ENCODE measurements around the gene ANKS1A. TPM values are rescaled to one million over a fixed set of nuclear protein-coding genes. Genes with fewer than 3 reads are reported as not detected.

ANKS1A gene
- total RNA-seq, 1 experiment from 2014 or later: 26.5 TPM

GRCh38 chr6:35085359-35086281 lies 196.6 kb downstream of the ANKS1A start:
- Mint-ChIP-seq H3K4me3 (no peak overlapping the region), H3K27me3 (ENCODE audit: low read depth) (no peaks in the 10 kb centered on the region), H3K27ac (peak overlapping the region in 2 of 3 experiments; percentile 21 to 72; a peak in 6 of 7 replicates), H3K36me3 (ENCODE audit: insufficient read depth in 1 of 3, low read depth in 3 of 3) (peaks cover 21 to 70% (median 58%) of the 10 kb centered on the region in 3 experiments; a peak in 6 of 7 replicates), H3K9me3 (no peaks in the 10 kb centered on the region; a peak in 1 of 5 replicates), H3K4me1 (peaks cover 24% of the 10 kb centered on the region in 2 experiments)
- Histone ChIP-seq H3K9ac (ENCODE audit: extremely low read depth, insufficient read length, low read length) (no peak overlapping the region), H2BK120ac (ENCODE audit: low read depth, low read length, poor library complexity, severe bottlenecking) (no peak overlapping the region), H2AFZ (ENCODE audit: low read length) (no peak overlapping the region), H3K18ac (ENCODE audit: insufficient read length, low read depth, low read length) (no peak overlapping the region), H3K23ac (ENCODE audit: insufficient read length, low read depth, low read length) (no peak overlapping the region), H3K56ac (ENCODE audit: insufficient read length, low read depth, low read length) (no peak overlapping the region), H4K91ac (ENCODE audit: insufficient read length, low read depth, low read length) (no peak overlapping the region), H4K5ac (ENCODE audit: insufficient read length, low read depth, low read length) (no peak overlapping the region), H3K79me1 (ENCODE audit: insufficient read depth, low read depth, low read length, poor library complexity, severe bottlenecking) (no peaks in the 10 kb centered on the region), H2BK20ac (ENCODE audit: low read depth, low read length, poor library complexity, severe bottlenecking) (no peak overlapping the region), H2BK12ac (ENCODE audit: insufficient read length, low read depth, low read length) (no peak overlapping the region), H3K27me3 (ENCODE audit: insufficient read depth, low read length) (no peaks in the 10 kb centered on the region), H4K20me1 (ENCODE audit: control insufficient read depth, insufficient read depth, insufficient read length) (no peaks in the 10 kb centered on the region), H2BK15ac (ENCODE audit: low read depth, low read length) (no peak overlapping the region), H2BK5ac (ENCODE audit: insufficient read length, low read length) (no peak overlapping the region), H3K79me2 (ENCODE audit: insufficient read depth, low read length) (no peaks in the 10 kb centered on the region), H3K14ac (ENCODE audit: insufficient read depth, low read length) (no peak overlapping the region), H3K4me2 (ENCODE audit: insufficient read depth, insufficient read length, low read length) (no peak overlapping the region), H3K27ac (ENCODE audit: insufficient read length, low read depth, low read length) (no peak overlapping the region), H3K9me3 (ENCODE audit: control insufficient read depth, low read depth, low read length) (no peaks in the 10 kb centered on the region), H4K8ac (replicated peaks; ENCODE audit: insufficient read length, low read depth, low read length) (no peak overlapping the region), H2AK5ac (ENCODE audit: insufficient read length, low read length) (no peak overlapping the region), H3K23me2 (ENCODE audit: insufficient read length, low read depth, low read length, poor library complexity, severe bottlenecking) (no peaks in the 10 kb centered on the region), H3T11ph (ENCODE audit: low read length) (no peak overlapping the region), H3K4ac (ENCODE audit: low read depth, low read length) (no peak overlapping the region), H3K4me1 (ENCODE audit: insufficient read depth, low read length) (no peaks in the 10 kb centered on the region)
- DNase-seq: no peak
- no CpG with 5 or more reads among the region's 30 CpGs for WGBS (ENCODE audit: extremely low coverage, insufficient read length, low lambda C conversion rate)
- no peak for TF ChIP-seq CTCF (conservative IDR thresholded peaks at IDR 0.05)

Measured in H9 (cell line).